Measurements from ENCODE around the gene FOXI2.

FOXI2 gene

DNA sequence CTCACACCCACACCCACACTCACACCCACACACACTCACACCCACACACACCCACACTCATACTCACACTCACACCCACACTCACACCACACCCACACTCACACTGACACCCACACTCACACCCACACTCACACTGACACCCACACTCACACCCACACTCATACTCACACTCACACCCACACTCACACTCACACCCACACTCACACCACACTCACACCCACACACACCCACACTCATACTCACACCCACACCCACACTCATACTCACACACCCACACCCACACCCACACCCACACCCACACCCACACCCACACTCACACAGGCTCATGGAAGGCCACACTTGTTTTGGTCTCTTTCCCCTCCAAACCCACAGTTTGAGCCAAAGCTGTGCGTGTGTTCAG is 2.9 kb downstream of the FOXI2 start:
- H3K9ac ChIP-seq (ENCODE audit: low read depth, low read length, poor library complexity, severe bottlenecking): no peak overlapping the region
- no peaks in the 10 kb centered on the region for H3K4me1 ChIP-seq (ENCODE audit: insufficient read depth, low read length, poor library complexity, severe bottlenecking)
- no peaks in the 10 kb centered on the region for H3K9me3 ChIP-seq (ENCODE audit: insufficient read depth, low read depth, low read length)
- H3K4me2 ChIP-seq (ENCODE audit: low read depth, low read length, poor library complexity, severe bottlenecking): no peak overlapping the region
- no peaks in the 10 kb centered on the region for H3K79me2 ChIP-seq (ENCODE audit: insufficient read depth, low read length)
- no peak overlapping the region for H2AFZ ChIP-seq (ENCODE audit: low read length)
- H3K4me3 ChIP-seq (ENCODE audit: low read length, poor library complexity, severe bottlenecking): no peak overlapping the region
- no peaks in the 10 kb centered on the region for H3F3A ChIP-seq (ENCODE audit: low read depth)
- H4K20me1 ChIP-seq (ENCODE audit: insufficient read depth, low read length, poor library complexity, severe bottlenecking): no peaks in the 10 kb centered on the region
- H3K27me3 ChIP-seq (ENCODE audit: insufficient read depth, low read length, poor library complexity, severe bottlenecking): no peaks in the 10 kb centered on the region
- TF ChIP-seq EZH2phosphoT487 (IDR thresholded peaks at IDR 0.05; ENCODE audit: borderline replicate concordance): no peak
- no peaks in the 10 kb centered on the region for H3K9me2 ChIP-seq (replicated peaks; ENCODE audit: low read depth, low read length)
- no peaks in the 10 kb centered on the region for H3K36me3 ChIP-seq (ENCODE audit: insufficient read depth, low read length)

DNA sequence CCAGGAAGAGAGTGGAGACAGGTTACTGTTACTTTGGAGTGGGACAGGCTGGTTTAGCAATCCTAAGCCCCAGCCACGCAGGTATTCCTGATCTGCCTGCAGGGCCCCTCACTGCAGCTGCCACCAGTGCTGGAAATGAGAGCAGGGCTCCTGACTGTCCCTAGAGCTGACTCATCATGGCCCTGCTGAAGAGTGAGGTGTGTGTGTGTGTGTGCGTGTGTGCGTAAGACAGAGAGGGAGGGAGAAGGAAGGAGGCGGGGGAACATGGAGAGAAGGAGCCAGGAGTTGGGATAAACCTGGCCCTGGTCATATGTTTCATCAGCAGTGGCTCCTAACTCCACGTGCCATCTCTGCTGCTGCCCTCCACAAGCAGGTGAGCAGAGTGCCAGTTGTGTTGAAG is 3.6 kb downstream of the FOXI2 start:
- Histone ChIP-seq H3K9me3 (ENCODE audit: insufficient read depth, low read depth, low read length) (no peaks in the 10 kb centered on the region), H3K9ac (ENCODE audit: low read depth, low read length, poor library complexity, severe bottlenecking) (no peak overlapping the region), H3K36me3 (ENCODE audit: insufficient read depth, low read length) (no peaks in the 10 kb centered on the region), H2AFZ (ENCODE audit: low read length) (no peak overlapping the region), H4K20me1 (ENCODE audit: insufficient read depth, low read length, poor library complexity, severe bottlenecking) (no peaks in the 10 kb centered on the region), H3K4me1 (ENCODE audit: insufficient read depth, low read length, poor library complexity, severe bottlenecking) (no peaks in the 10 kb centered on the region), H3K27me3 (ENCODE audit: insufficient read depth, low read length, poor library complexity, severe bottlenecking) (no peaks in the 10 kb centered on the region), H3F3A (ENCODE audit: low read depth) (no peaks in the 10 kb centered on the region), H3K4me2 (ENCODE audit: low read depth, low read length, poor library complexity, severe bottlenecking) (no peak overlapping the region), H3K4me3 (ENCODE audit: low read length, poor library complexity, severe bottlenecking) (no peak overlapping the region), H3K9me2 (replicated peaks; ENCODE audit: low read depth, low read length) (no peaks in the 10 kb centered on the region), H3K79me2 (ENCODE audit: insufficient read depth, low read length) (no peaks in the 10 kb centered on the region)
- no peak for TF ChIP-seq EZH2phosphoT487 (IDR thresholded peaks at IDR 0.05; ENCODE audit: borderline replicate concordance)
- TF ChIP-seq, protein P1, sequence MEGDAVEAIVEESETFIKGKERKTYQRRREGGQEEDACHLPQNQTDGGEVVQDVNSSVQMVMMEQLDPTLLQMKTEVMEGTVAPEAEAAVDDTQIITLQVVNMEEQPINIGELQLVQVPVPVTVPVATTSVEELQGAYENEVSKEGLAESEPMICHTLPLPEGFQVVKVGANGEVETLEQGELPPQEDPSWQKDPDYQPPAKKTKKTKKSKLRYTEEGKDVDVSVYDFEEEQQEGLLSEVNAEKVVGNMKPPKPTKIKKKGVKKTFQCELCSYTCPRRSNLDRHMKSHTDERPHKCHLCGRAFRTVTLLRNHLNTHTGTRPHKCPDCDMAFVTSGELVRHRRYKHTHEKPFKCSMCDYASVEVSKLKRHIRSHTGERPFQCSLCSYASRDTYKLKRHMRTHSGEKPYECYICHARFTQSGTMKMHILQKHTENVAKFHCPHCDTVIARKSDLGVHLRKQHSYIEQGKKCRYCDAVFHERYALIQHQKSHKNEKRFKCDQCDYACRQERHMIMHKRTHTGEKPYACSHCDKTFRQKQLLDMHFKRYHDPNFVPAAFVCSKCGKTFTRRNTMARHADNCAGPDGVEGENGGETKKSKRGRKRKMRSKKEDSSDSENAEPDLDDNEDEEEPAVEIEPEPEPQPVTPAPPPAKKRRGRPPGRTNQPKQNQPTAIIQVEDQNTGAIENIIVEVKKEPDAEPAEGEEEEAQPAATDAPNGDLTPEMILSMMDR (conservative IDR thresholded peaks at IDR 0.05; ENCODE audit: low read length): no peak

DNA sequence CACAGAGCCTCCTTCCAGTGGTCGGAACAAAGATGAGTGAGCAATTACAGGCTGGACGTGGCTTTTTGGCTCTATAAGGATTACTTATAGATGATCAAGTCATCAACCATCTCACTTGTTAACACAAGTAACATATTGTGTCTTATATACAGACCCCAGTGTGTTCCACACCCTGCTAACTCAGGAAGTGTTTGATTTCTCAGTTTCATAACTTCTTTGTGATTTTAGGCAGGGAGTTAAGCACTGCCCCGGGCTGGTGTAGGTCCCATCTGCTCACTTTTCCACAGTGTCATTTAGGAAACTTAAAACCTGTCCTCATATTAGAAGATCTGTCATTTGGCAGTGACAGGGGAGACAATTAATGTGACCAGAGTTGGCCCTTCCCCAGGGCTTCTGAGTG is 6.2 kb downstream of the FOXI2 start:
- no peaks in the 10 kb centered on the region for H3K36me3 ChIP-seq (ENCODE audit: insufficient read depth, low read length)
- H3K79me2 ChIP-seq (ENCODE audit: insufficient read depth, low read length): no peaks in the 10 kb centered on the region
- no peak overlapping the region for H2AFZ ChIP-seq (ENCODE audit: low read length)
- H4K20me1 ChIP-seq (ENCODE audit: insufficient read depth, low read length, poor library complexity, severe bottlenecking): no peaks in the 10 kb centered on the region
- H3K9ac ChIP-seq (ENCODE audit: low read depth, low read length, poor library complexity, severe bottlenecking): no peak overlapping the region
- no peaks in the 10 kb centered on the region for H3K27me3 ChIP-seq (ENCODE audit: insufficient read depth, low read length, poor library complexity, severe bottlenecking)
- no peak overlapping the region for H3K4me3 ChIP-seq (ENCODE audit: low read length, poor library complexity, severe bottlenecking)
- no peaks in the 10 kb centered on the region for H3K9me2 ChIP-seq (replicated peaks; ENCODE audit: low read depth, low read length)
- no peaks in the 10 kb centered on the region for H3K9me3 ChIP-seq (ENCODE audit: insufficient read depth, low read depth, low read length)
- H3K4me2 ChIP-seq (ENCODE audit: low read depth, low read length, poor library complexity, severe bottlenecking): no peak overlapping the region
- TF ChIP-seq EZH2phosphoT487 (IDR thresholded peaks at IDR 0.05; ENCODE audit: borderline replicate concordance): no peak
- TF ChIP-seq, protein P1 (conservative IDR thresholded peaks at IDR 0.05; ENCODE audit: low read length): no peak
- no peaks in the 10 kb centered on the region for H3K4me1 ChIP-seq (ENCODE audit: insufficient read depth, low read length, poor library complexity, severe bottlenecking)
- H3F3A ChIP-seq (ENCODE audit: low read depth): no peaks in the 10 kb centered on the region

DNA sequence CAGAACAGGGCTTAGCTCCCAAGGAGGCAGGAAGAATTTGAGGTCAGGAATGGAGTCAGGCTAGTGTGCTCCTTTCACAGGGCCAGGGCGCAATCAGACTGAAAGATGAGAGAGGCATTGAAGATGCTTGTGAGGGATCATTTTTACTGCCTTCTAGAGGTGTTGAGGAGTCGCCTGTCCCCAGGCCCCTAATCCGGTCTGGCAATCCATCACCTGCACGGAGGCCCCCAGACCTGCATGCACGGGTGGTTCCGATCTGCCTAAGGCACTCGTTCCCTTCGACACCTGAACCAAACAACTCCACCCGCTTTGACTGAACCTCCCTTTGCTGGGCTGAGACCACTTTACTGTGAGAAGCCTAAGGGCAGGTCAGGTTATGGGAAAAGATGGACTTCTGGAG is 8.0 kb downstream of the FOXI2 start:
- Histone ChIP-seq H3K9me3 (ENCODE audit: insufficient read depth, low read depth, low read length) (no peaks in the 10 kb centered on the region), H3K4me1 (ENCODE audit: insufficient read depth, low read length, poor library complexity, severe bottlenecking) (no peaks in the 10 kb centered on the region), H3K9ac (ENCODE audit: low read depth, low read length, poor library complexity, severe bottlenecking) (no peak overlapping the region), H3K4me3 (ENCODE audit: low read length, poor library complexity, severe bottlenecking) (no peak overlapping the region), H4K20me1 (ENCODE audit: insufficient read depth, low read length, poor library complexity, severe bottlenecking) (no peaks in the 10 kb centered on the region), H3K27me3 (ENCODE audit: insufficient read depth, low read length, poor library complexity, severe bottlenecking) (no peaks in the 10 kb centered on the region), H3K9me2 (replicated peaks; ENCODE audit: low read depth, low read length) (no peaks in the 10 kb centered on the region), H3K79me2 (ENCODE audit: insufficient read depth, low read length) (no peaks in the 10 kb centered on the region), H3K36me3 (ENCODE audit: insufficient read depth, low read length) (no peaks in the 10 kb centered on the region), H3K4me2 (ENCODE audit: low read depth, low read length, poor library complexity, severe bottlenecking) (no peak overlapping the region), H2AFZ (ENCODE audit: low read length) (no peak overlapping the region), H3F3A (ENCODE audit: low read depth) (no peaks in the 10 kb centered on the region)
- TF ChIP-seq, protein P1 (conservative IDR thresholded peaks at IDR 0.05; ENCODE audit: low read length): no peak
- TF ChIP-seq EZH2phosphoT487 (IDR thresholded peaks at IDR 0.05; ENCODE audit: borderline replicate concordance): no peak

Data from Loucy (cell line).